HEK293 (cell line): Measurements from ENCODE around the gene EPHA6.

Experiments
- GLI2 ChIP-seq: fragments of 450-650 bp; formaldehyde crosslinking; IDR thresholded peaks from 2 replicates; pipeline ENCODE4; 2017; ENCODE audit warnings: missing biosample characterization, missing genetic modification characterization, low read depth, borderline replicate concordance
- SP2 ChIP-seq: fragments of 450-650 bp; formaldehyde crosslinking; IDR thresholded peaks from 2 replicates; pipeline ENCODE4 v1.5.1; 2016; ENCODE audit warnings: missing biosample characterization, missing genetic modification characterization
- TCF7L2 ChIP-seq: IDR thresholded peaks from 2 replicates; pipeline ENCODE4 v1.6.1; 2011; ENCODE audit warnings: low read depth, mild to moderate bottlenecking, inconsistent platforms, low read length, moderate library complexity, borderline replicate concordance
- ZBTB7A ChIP-seq: fragments of 450-650 bp; formaldehyde crosslinking; IDR thresholded peaks from 2 replicates; pipeline ENCODE4 v1.5.1; 2016; ENCODE audit warnings: low read depth, missing biosample characterization, missing genetic modification characterization
- ZNF112 ChIP-seq: fragments of 450-650 bp; formaldehyde crosslinking; IDR thresholded peaks from 2 replicates; pipeline ENCODE4 v1.5.0; 2017; ENCODE audit warnings: missing biosample characterization, missing genetic modification characterization
- ZNF133 ChIP-seq: fragments of 450-650 bp; formaldehyde crosslinking; IDR thresholded peaks from 2 replicates; pipeline ENCODE4 v1.5.1; 2016; ENCODE audit warnings: missing biosample characterization, missing genetic modification characterization
- ZNF561 ChIP-seq: fragments of 450-650 bp; IDR thresholded peaks from 2 replicates; pipeline ENCODE4 v1.5.1; 2018; ENCODE audit warnings: missing biosample characterization, missing genetic modification characterization, borderline replicate concordance
- ZNF596 ChIP-seq: fragments of 450-650 bp; IDR thresholded peaks from 2 replicates; pipeline ENCODE4 v1.5.0; 2018; ENCODE audit warnings: missing biosample characterization, mild to moderate bottlenecking, missing genetic modification characterization, moderate library complexity
- ZNF660 ChIP-seq: fragments of 450-650 bp; IDR thresholded peaks from 2 replicates; pipeline ENCODE4 v1.5.1; 2018; ENCODE audit warnings: missing biosample characterization, mild to moderate bottlenecking, missing genetic modification characterization
- ZNF785 ChIP-seq: fragments of 450-650 bp; formaldehyde crosslinking; IDR thresholded peaks from 2 replicates; pipeline ENCODE4 v1.5.1; 2016; ENCODE audit warnings: missing biosample characterization, missing genetic modification characterization
- ZNF792 ChIP-seq: fragments of 450-650 bp; formaldehyde crosslinking; IDR thresholded peaks from 2 replicates; pipeline ENCODE4 v1.5.1; 2016; ENCODE audit warnings: missing biosample characterization, missing genetic modification characterization
- TF ChIP-seq, protein P1 (sequence below): fragments of 450-650 bp; formaldehyde crosslinking; conservative IDR thresholded peaks from 2 replicates; pipeline ENCODE4 v1.5.1; 2016; ENCODE audit warnings: low read depth, missing biosample characterization, missing genetic modification characterization
- TF ChIP-seq, protein P2 (sequence below): fragments of 450-650 bp; formaldehyde crosslinking; IDR thresholded peaks from 2 replicates; pipeline ENCODE4 v1.5.1; 2016; ENCODE audit warnings: missing biosample characterization, missing genetic modification characterization

DNA sequence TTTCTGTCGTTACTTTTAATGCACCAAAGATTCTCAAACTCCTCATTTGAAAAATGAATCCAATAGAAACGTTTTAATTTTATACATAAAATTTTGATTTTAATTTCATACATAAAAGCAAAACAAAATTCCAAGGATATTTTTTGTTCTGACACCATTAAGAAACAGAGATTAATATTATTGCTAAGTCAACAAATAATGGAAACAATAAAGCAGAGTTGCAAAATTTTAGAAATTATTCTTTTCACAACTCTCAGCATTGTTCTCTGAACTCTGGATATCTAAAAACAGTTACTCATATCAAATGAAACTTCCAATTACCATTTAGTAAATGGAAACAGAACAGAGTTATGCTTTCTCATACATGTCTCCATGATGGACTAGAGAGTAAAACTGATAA, 260.2 kb downstream of the EPHA6 start:
- TF ChIP-seq ZNF785 (tag by site-specific recombination) (no peak), ZNF596 (tag by site-specific recombination) (no peak), ZNF112 (no peak), GLI2 (tag by site-specific recombination) (no peak), ZBTB7A (no peak), ZNF660 (no peak), ZNF561 (tag by site-specific recombination) (no peak), ZNF792 (tag by site-specific recombination) (no peak), TCF7L2 (no peak), SP2 (tag by site-specific recombination) (no peak), ZNF133 (tag by site-specific recombination) (no peak)
- TF ChIP-seq, protein P1, sequence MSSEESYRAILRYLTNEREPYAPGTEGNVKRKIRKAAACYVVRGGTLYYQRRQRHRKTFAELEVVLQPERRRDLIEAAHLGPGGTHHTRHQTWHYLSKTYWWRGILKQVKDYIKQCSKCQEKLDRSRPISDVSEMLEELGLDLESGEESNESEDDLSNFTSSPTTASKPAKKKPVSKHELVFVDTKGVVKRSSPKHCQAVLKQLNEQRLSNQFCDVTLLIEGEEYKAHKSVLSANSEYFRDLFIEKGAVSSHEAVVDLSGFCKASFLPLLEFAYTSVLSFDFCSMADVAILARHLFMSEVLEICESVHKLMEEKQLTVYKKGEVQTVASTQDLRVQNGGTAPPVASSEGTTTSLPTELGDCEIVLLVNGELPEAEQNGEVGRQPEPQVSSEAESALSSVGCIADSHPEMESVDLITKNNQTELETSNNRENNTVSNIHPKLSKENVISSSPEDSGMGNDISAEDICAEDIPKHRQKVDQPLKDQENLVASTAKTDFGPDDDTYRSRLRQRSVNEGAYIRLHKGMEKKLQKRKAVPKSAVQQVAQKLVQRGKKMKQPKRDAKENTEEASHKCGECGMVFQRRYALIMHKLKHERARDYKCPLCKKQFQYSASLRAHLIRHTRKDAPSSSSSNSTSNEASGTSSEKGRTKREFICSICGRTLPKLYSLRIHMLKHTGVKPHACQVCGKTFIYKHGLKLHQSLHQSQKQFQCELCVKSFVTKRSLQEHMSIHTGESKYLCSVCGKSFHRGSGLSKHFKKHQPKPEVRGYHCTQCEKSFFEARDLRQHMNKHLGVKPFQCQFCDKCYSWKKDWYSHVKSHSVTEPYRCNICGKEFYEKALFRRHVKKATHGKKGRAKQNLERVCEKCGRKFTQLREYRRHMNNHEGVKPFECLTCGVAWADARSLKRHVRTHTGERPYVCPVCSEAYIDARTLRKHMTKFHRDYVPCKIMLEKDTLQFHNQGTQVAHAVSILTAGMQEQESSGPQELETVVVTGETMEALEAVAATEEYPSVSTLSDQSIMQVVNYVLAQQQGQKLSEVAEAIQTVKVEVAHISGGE (tag by site-specific recombination): no peak
- TF ChIP-seq, protein P2, sequence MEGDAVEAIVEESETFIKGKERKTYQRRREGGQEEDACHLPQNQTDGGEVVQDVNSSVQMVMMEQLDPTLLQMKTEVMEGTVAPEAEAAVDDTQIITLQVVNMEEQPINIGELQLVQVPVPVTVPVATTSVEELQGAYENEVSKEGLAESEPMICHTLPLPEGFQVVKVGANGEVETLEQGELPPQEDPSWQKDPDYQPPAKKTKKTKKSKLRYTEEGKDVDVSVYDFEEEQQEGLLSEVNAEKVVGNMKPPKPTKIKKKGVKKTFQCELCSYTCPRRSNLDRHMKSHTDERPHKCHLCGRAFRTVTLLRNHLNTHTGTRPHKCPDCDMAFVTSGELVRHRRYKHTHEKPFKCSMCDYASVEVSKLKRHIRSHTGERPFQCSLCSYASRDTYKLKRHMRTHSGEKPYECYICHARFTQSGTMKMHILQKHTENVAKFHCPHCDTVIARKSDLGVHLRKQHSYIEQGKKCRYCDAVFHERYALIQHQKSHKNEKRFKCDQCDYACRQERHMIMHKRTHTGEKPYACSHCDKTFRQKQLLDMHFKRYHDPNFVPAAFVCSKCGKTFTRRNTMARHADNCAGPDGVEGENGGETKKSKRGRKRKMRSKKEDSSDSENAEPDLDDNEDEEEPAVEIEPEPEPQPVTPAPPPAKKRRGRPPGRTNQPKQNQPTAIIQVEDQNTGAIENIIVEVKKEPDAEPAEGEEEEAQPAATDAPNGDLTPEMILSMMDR (tag by site-specific recombination): no peak
